Natural killer cell (primary cell): ENCODE measurements around the gene ZNF775. TPM values are rescaled to one million over a fixed set of nuclear protein-coding genes. Genes with fewer than 3 reads are reported as not detected.

Experiments used
- ATAC-seq, 3 donors: fragments of 150-1000 bp in 2 of 3; fragments of 200-7000 bp in 1 of 3; cut with Tn5 transposase; 1 replicate in 1 of 3; 2 replicates in 2 of 3; pipeline ENCODE4 v1.10.0; 2021; ENCODE audit warnings: mild to moderate bottlenecking in 2 of 3, moderate library complexity in 2 of 3
- DNase-seq, 2 donors: peaks; one replicate each; pipeline versions ENCODE4 v3.0.0 to v3.0.0-alpha.2; 2013 to 2021; ENCODE audit warnings: mixed read lengths in 1 of 2
- H3K27ac ChIP-seq: one replicate; pipeline ENCODE4 v1.5.1; 2013; ENCODE audit warnings: mild to moderate bottlenecking, low read length
- H3K27me3 ChIP-seq: one replicate; pipeline ENCODE4 v1.6.1; 2013; ENCODE audit warnings: low read length; ENCODE audit not compliant: control insufficient read depth, insufficient read depth
- H3K36me3 ChIP-seq: one replicate; pipeline ENCODE4 v1.6.1; 2013; ENCODE audit warnings: low read length; ENCODE audit not compliant: control insufficient read depth, insufficient read depth
- H3K4me1 ChIP-seq: one replicate; pipeline ENCODE4 v1.6.1; 2013; ENCODE audit warnings: low read length; ENCODE audit not compliant: control insufficient read depth, insufficient read depth
- H3K4me3 ChIP-seq: one replicate; pipeline ENCODE4 v1.5.1; 2013; ENCODE audit warnings: low read length
- H3K9me3 ChIP-seq: one replicate; pipeline ENCODE4 v1.6.1; 2013; ENCODE audit warnings: low read length; ENCODE audit not compliant: control insufficient read depth, insufficient read depth
- H3K27ac Mint-ChIP-seq, 2 donors: one replicate each; pipeline ENCODE4 v1.8.0; 2022; ENCODE audit warnings: mild to moderate bottlenecking in 2 of 2, mixed read lengths in 2 of 2, moderate library complexity in 1 of 2
- H3K27me3 Mint-ChIP-seq, 2 donors: one replicate each; pipeline ENCODE4 v1.8.0; 2022; ENCODE audit warnings: low read depth in 2 of 2, mixed read lengths in 2 of 2
- H3K36me3 Mint-ChIP-seq: one replicate; pipeline ENCODE4 v1.8.0; 2022; ENCODE audit warnings: mixed read lengths
- H3K4me1 Mint-ChIP-seq, 2 donors: one replicate each; pipeline ENCODE4 v1.8.0; 2022; ENCODE audit warnings: mixed read lengths in 2 of 2
- H3K4me3 Mint-ChIP-seq: one replicate; pipeline ENCODE4 v1.8.0; 2022; ENCODE audit warnings: mild to moderate bottlenecking, moderate library complexity, mixed read lengths
- H3K9me3 Mint-ChIP-seq, 2 donors: one replicate each; pipeline ENCODE4 v1.8.0; 2022; ENCODE audit warnings: mixed read lengths in 2 of 2
- WGBS: methylation state at CpG from one replicate; pipeline ENCODE4 v1.1.7; 2013; ENCODE audit warnings: missing lambda C conversion rate; ENCODE audit not compliant: insufficient coverage; 5-methylcytosine and 5-hydroxymethylcytosine counted together
- intact Hi-C: fragments of 100-400 bp; cut with micrococcal nuclease; formaldehyde crosslinking; loops from one replicate; pipeline ENCODE4 v1.14.2; 2022
- total RNA-seq, 4 donors: library from RNA; stranded (reverse); fragments of 120-200 nt in 1 of 4; gene quantifications; one replicate each; pipeline versions ENCODE4 v1.2.3 to v1.2.4, GENCODE V29; 2013 to 2022
- TF ChIP-seq, protein P1 (sequence below): fragments of 200-600 bp; IDR thresholded peaks from one replicate; pipeline ENCODE4 v1.8.0; 2022; ENCODE audit warnings: antibody characterized with exemption

Gene ZNF775
- total RNA-seq, 3 donors from 2014 or later (not counting 1 experiment from before 2014, with no cell fraction given): 1.3 to 2.7 (median 1.6) TPM

DNA sequence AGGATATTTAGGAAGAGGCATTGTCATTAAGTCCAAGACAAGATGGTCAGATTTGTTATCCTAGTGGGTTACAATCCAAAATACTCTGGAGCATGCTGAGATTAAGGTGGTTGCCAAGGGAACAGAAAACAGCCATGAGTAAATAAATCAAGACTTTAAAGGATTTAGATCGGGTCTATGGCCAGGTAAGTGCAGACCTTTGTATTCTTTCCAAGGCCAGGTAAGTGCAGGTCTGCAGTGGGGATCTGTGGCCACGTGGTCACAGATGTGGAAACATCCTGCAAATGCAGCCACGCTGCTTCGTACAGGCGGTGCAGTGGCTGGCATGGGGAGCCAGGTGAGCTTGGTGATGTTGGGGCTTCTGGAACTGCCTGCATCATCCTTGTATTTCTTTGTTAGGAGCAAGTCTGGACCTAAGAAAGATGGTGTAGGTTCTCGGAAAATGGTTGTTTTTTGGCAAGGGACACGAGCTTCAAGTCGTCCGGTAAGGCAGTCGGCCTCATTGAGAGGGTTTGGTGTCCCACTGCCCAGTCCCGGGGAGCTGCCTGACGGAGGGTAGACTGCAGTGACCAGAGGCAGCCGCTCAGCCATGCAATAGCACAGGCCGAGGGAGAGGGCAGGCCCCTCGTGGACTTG is 21.8 kb downstream of the ZNF775 start:
- DNase-seq: no peak
- H3K27me3 Mint-ChIP-seq: no peaks in the 10 kb centered on the region
- peaks cover 14 to 15% of the 10 kb centered on the region in 2 donors for H3K4me1 Mint-ChIP-seq
- Histone ChIP-seq H3K36me3 (no peaks in the 10 kb centered on the region), H3K4me3 (no peak overlapping the region), H3K27me3 (no peaks in the 10 kb centered on the region), H3K27ac (no peak overlapping the region), H3K4me1 (peaks cover 20% of the 10 kb centered on the region), H3K9me3 (no peaks in the 10 kb centered on the region)
- no peaks in the 10 kb centered on the region for H3K36me3 Mint-ChIP-seq
- TF ChIP-seq, protein P1, sequence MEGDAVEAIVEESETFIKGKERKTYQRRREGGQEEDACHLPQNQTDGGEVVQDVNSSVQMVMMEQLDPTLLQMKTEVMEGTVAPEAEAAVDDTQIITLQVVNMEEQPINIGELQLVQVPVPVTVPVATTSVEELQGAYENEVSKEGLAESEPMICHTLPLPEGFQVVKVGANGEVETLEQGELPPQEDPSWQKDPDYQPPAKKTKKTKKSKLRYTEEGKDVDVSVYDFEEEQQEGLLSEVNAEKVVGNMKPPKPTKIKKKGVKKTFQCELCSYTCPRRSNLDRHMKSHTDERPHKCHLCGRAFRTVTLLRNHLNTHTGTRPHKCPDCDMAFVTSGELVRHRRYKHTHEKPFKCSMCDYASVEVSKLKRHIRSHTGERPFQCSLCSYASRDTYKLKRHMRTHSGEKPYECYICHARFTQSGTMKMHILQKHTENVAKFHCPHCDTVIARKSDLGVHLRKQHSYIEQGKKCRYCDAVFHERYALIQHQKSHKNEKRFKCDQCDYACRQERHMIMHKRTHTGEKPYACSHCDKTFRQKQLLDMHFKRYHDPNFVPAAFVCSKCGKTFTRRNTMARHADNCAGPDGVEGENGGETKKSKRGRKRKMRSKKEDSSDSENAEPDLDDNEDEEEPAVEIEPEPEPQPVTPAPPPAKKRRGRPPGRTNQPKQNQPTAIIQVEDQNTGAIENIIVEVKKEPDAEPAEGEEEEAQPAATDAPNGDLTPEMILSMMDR: no peak
- no peak for ATAC-seq
- no peak overlapping the region for H3K4me3 Mint-ChIP-seq
- no peaks in the 10 kb centered on the region for H3K9me3 Mint-ChIP-seq
- H3K27ac Mint-ChIP-seq: no peak overlapping the region
- intact Hi-C loops: no loop called here
- WGBS: 90% methylated on average over 15 of the region's 15 CpGs

DNA sequence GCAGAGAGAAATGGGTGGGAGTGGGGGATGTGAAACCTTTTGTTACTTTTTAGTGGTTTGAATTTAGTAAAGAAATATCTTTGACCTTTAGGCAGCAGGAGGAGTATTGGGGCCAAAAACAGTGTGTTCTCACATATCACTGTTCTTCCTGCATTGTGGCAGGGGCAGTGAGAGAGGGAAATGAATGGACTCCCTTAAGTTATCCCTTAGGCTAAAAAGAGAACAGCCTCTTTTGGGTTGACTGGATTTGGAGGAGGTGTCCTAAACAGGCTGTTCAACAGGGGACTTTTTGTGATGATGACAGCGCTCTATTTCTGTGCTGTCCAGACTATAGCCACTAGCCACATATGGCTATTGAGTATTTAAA is 22.3 kb downstream of the ZNF775 start:
- no peak for DNase-seq
- peaks cover 25% of the 10 kb centered on the region for H3K4me1 ChIP-seq
- intact Hi-C loops: no loop called here
- no peak for ATAC-seq
- H3K27me3 ChIP-seq: no peaks in the 10 kb centered on the region
- TF ChIP-seq, protein P1: no peak
- H3K27ac ChIP-seq: no peak overlapping the region
- H3K36me3 Mint-ChIP-seq: no peaks in the 10 kb centered on the region
- no peak overlapping the region for H3K27ac Mint-ChIP-seq
- H3K4me1 Mint-ChIP-seq: peaks cover 19 to 20% of the 10 kb centered on the region in 2 donors
- no peaks in the 10 kb centered on the region for H3K9me3 Mint-ChIP-seq
- H3K4me3 ChIP-seq: no peak overlapping the region
- no peak overlapping the region for H3K4me3 Mint-ChIP-seq
- WGBS: 100% methylated on average over 1 of the region's 1 CpG
- H3K27me3 Mint-ChIP-seq: no peaks in the 10 kb centered on the region
- H3K9me3 ChIP-seq: no peaks in the 10 kb centered on the region
- H3K36me3 ChIP-seq: no peaks in the 10 kb centered on the region

DNA sequence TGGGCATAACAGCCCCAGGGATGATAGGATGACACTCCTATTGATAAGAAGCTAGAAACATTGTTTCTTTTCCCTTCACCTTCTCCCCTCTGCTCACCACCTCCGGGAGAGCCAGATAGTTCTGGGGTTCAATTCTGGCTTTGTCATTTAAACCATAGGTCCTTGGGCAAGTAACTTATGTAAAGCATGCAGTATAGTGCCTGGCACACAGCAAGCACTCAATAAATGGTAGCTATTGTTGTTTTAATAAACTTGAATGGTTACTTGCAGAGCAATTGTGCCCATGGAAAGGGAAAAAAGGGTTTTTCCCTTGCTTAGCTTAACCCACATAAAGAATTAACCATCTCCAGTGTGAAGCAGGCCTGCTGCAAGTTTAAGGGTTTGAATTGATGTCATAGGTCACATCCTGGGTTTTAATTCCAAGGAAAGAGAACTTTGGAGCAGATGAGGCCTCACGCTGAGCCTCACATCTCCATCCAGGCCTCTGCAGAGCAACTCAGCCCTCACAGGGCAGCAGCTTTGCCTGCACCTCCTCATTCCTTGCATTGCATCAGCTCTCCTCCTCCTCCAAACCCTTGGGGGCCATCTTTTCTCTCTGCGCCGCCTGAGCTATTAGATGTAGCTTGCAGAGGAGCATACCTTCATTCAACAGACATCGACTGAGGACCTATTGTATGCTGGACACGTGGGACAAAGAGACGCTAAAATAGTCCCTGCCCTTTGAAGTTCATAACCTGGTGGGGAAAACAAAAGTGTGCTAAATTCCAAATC is 22.9 kb downstream of the ZNF775 start:
- Mint-ChIP-seq H3K36me3 (no peaks in the 10 kb centered on the region), H3K4me3 (no peak overlapping the region), H3K27me3 (no peaks in the 10 kb centered on the region), H3K27ac (no peak overlapping the region), H3K9me3 (no peaks in the 10 kb centered on the region), H3K4me1 (peaks cover 26% of the 10 kb centered on the region in 2 donors)
- over 99% methylated on average over 7 of the region's 7 CpGs for WGBS
- intact Hi-C loops: no loop called here
- no peak overlapping the region for H3K4me3 ChIP-seq
- no peaks in the 10 kb centered on the region for H3K27me3 ChIP-seq
- no peak for ATAC-seq
- H3K4me1 ChIP-seq: peaks cover 30% of the 10 kb centered on the region
- no peak overlapping the region for H3K27ac ChIP-seq
- no peaks in the 10 kb centered on the region for H3K9me3 ChIP-seq
- no peak for DNase-seq
- no peaks in the 10 kb centered on the region for H3K36me3 ChIP-seq
- TF ChIP-seq, protein P1: no peak
